ENCODE measurements around the gene ZNF717.
"Not testable (repeated sequence)": the region's sequence is repeated elsewhere in the genome, so short reads cannot be mapped to it uniquely, and the experiment has no call there.

Gene ZNF717

GRCh38 chr3:75785081-75785755, at the start of gene ZNF717:
TSS of gene ZNF717 (minus strand) at chr3:75785549. CDS start at chr3:75783362, 2,187 bp downstream.
- not testable (repeated sequence) for ATAC-seq

GRCh38 chr3:75831076-75831475, 45.7 kb upstream of the ZNF717 start:
- not testable (repeated sequence) for ATAC-seq

DNA sequence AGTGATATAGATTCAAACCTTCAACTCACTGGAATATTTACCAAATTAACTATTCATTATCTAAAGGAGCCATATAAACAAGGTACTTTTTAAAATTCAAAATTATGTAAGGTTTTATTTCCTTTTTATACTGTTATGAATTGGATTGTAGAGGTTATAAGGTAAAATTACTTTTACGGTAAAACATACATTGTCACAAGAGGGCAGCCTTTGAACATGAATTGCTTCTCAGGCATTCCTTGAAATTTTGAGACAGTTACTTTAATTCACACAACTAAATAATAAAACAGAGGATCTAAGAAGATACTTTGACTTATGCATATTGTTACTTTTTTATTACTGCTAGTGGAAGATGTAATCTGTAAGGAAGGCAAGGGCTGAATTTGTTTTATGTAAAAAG, 32.7 kb upstream of the ZNF717 start:
- ATAC-seq = not testable (repeated sequence)

DNA sequence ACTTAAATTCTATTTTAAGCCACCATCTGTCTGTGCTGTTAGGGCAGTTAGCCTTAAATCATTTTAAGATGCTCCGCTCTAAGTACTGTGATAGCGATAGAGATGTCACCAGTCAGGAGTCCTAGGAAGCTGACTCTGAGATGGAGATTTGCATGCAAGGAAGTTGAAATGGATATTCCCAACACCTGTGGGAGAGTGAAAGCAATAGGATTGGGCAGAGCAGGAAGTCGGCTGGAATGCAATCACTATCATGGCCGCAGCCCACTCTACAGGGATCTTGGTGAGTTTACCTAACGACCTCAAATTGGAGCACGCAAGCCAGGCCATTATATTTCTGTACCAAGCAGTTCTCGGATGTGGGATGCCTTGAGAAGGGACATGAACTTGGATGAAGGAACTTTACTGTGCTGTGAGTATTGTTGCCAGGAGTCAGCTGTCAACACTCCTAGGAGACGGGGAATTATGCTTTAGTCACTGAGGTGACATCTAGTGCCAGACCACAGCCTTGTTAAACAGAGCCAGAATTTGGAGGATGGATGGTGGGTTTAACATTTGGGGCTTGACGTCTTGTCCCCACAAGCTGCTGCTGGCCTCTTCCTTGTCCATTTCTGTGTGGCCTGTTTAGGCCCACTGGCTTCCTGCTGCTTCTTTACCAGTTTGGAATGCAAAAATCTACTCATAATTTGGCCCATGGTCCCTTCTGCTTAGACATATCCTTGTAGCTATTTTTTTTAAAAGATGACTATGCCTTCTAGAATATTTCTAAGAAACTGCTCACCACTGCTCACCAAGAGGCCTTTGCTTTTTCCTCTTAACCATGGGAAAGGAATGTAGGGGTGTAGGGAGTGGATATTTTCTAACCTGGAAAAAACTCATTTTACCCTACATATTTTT, 31.2 kb upstream of the ZNF717 start:
- not testable (repeated sequence) for ATAC-seq

DNA sequence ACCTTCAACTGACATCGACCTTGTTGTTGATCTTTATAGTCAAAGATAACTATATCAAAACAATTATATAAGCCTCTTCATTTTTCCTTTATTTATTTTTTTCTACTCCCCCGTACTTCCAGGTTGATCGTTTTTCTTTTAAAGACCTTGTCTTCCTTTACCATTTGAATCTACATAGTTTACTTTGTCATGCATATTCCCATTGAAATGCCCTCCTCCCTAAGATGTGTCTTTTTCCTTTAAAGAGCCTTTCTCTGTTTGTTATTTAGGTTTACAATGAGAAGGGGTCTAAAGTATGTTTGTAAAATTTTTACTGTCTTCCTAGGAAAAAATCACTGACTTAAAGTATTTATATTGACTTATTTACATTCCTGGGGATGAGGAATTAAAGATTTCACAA, 29.4 kb upstream of the ZNF717 start:
- TF ChIP-seq RARB (CRISPR knock-in tag; IDR thresholded peaks at IDR 0.05) (no peak), POU6F1 (CRISPR knock-in tag; IDR thresholded peaks at IDR 0.05; ENCODE audit: borderline replicate concordance, low read depth) (no peak), TOX (CRISPR knock-in tag; IDR thresholded peaks at IDR 0.05; ENCODE audit: borderline replicate concordance) (no peak), SNAI2 (CRISPR knock-in tag; IDR thresholded peaks at IDR 0.05) (no peak)

DNA sequence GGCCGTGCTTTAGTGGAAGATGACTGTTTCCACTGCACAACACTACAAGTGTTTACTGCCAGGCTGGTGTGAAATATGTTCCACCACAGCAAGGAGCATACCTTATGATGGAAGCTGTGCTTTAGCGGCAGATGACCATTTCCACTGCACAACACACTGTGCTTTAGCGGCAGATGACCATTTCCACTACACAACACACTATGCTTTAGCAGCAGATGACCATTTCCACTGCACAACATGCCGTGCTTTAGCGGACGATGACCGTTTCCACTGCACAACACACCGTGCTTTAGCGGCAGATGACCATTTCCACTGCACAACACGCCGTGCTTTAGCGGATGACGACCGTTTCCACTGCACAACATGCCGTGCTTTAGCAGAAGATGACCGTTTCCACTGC, 2.8 kb downstream of the ZNF717 start:
- TF ChIP-seq, protein P1, sequence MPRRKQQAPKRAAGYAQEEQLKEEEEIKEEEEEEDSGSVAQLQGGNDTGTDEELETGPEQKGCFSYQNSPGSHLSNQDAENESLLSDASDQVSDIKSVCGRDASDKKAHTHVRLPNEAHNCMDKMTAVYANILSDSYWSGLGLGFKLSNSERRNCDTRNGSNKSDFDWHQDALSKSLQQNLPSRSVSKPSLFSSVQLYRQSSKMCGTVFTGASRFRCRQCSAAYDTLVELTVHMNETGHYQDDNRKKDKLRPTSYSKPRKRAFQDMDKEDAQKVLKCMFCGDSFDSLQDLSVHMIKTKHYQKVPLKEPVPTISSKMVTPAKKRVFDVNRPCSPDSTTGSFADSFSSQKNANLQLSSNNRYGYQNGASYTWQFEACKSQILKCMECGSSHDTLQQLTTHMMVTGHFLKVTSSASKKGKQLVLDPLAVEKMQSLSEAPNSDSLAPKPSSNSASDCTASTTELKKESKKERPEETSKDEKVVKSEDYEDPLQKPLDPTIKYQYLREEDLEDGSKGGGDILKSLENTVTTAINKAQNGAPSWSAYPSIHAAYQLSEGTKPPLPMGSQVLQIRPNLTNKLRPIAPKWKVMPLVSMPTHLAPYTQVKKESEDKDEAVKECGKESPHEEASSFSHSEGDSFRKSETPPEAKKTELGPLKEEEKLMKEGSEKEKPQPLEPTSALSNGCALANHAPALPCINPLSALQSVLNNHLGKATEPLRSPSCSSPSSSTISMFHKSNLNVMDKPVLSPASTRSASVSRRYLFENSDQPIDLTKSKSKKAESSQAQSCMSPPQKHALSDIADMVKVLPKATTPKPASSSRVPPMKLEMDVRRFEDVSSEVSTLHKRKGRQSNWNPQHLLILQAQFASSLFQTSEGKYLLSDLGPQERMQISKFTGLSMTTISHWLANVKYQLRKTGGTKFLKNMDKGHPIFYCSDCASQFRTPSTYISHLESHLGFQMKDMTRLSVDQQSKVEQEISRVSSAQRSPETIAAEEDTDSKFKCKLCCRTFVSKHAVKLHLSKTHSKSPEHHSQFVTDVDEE (CRISPR knock-in tag; IDR thresholded peaks at IDR 0.05) = no peak
- TF ChIP-seq ZC3H10 (CRISPR knock-in tag; IDR thresholded peaks at IDR 0.05) = no peak
- TF ChIP-seq ZFP3 (CRISPR knock-in tag; IDR thresholded peaks at IDR 0.05) = no peak
- TF ChIP-seq ZNF8 (CRISPR knock-in tag; IDR thresholded peaks at IDR 0.05) = no peak
- TF ChIP-seq OSR1 (CRISPR knock-in tag; IDR thresholded peaks at IDR 0.05) = no peak
- no peak for TF ChIP-seq ISL1 (CRISPR knock-in tag; IDR thresholded peaks at IDR 0.05)
- TF ChIP-seq BACH2 (CRISPR knock-in tag; IDR thresholded peaks at IDR 0.05; ENCODE audit: borderline replicate concordance) = no peak
- TF ChIP-seq ZFP30 (CRISPR knock-in tag; IDR thresholded peaks at IDR 0.05) = no peak
- no peak for TF ChIP-seq SNAI2 (CRISPR knock-in tag; IDR thresholded peaks at IDR 0.05)
- TF ChIP-seq, protein P2, sequence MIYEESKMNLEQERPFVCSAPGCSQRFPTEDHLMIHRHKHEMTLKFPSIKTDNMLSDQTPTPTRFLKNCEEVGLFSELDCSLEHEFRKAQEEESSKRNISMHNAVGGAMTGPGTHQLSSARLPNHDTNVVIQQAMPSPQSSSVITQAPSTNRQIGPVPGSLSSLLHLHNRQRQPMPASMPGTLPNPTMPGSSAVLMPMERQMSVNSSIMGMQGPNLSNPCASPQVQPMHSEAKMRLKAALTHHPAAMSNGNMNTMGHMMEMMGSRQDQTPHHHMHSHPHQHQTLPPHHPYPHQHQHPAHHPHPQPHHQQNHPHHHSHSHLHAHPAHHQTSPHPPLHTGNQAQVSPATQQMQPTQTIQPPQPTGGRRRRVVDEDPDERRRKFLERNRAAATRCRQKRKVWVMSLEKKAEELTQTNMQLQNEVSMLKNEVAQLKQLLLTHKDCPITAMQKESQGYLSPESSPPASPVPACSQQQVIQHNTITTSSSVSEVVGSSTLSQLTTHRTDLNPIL (CRISPR knock-in tag; IDR thresholded peaks at IDR 0.05; ENCODE audit: low read depth) = no peak
- no peak for TF ChIP-seq POU6F1 (CRISPR knock-in tag; IDR thresholded peaks at IDR 0.05; ENCODE audit: borderline replicate concordance, low read depth)
- no peak for TF ChIP-seq TCF4 (CRISPR knock-in tag; IDR thresholded peaks at IDR 0.05; ENCODE audit: borderline replicate concordance)
- TF ChIP-seq CSDC2 (CRISPR knock-in tag; IDR thresholded peaks at IDR 0.05) = no peak
- no peak for TF ChIP-seq CSRNP3 (CRISPR knock-in tag; IDR thresholded peaks at IDR 0.05)
- no peak for TF ChIP-seq ZNF565 (CRISPR knock-in tag; conservative IDR thresholded peaks at IDR 0.05; ENCODE audit: low read depth)
- TF ChIP-seq ESRRG (CRISPR knock-in tag; IDR thresholded peaks at IDR 0.05) = no peak
- TF ChIP-seq PPARA (CRISPR knock-in tag; IDR thresholded peaks at IDR 0.05; ENCODE audit: borderline replicate concordance) = no peak
- no peak for ATAC-seq

More for the DNA sequence above, 29.4 kb upstream of the ZNF717 start:
- no peak for ATAC-seq
